ENCODE results near the gene TBC1D10B.

- TF ChIP-seq, protein P1, sequence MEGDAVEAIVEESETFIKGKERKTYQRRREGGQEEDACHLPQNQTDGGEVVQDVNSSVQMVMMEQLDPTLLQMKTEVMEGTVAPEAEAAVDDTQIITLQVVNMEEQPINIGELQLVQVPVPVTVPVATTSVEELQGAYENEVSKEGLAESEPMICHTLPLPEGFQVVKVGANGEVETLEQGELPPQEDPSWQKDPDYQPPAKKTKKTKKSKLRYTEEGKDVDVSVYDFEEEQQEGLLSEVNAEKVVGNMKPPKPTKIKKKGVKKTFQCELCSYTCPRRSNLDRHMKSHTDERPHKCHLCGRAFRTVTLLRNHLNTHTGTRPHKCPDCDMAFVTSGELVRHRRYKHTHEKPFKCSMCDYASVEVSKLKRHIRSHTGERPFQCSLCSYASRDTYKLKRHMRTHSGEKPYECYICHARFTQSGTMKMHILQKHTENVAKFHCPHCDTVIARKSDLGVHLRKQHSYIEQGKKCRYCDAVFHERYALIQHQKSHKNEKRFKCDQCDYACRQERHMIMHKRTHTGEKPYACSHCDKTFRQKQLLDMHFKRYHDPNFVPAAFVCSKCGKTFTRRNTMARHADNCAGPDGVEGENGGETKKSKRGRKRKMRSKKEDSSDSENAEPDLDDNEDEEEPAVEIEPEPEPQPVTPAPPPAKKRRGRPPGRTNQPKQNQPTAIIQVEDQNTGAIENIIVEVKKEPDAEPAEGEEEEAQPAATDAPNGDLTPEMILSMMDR (IDR thresholded peaks at IDR 0.05): no peak
- TF ChIP-seq POLR2AphosphoS5 (IDR thresholded peaks at IDR 0.05) (no peak), POLR2A (IDR thresholded peaks at IDR 0.05) (no peak)
Measured at GRCh38 chr16:30397056-30397455, 26.8 kb upstream of the TBC1D10B start.

Data from suprapubic skin (tissue), 4 donors.